GM23338 (cell line): ENCODE data around the gene PRKD1. TPM values are rescaled to one million over a fixed set of nuclear protein-coding genes. Genes with fewer than 3 reads are reported as not detected.

ENCODE experiments used
- ATAC-seq: fragments of 200-7000 bp; cut with Tn5 transposase; 3 replicates; pipeline ENCODE4 v1.9.1; 2020
- DNase-seq: peaks from one replicate; pipeline ENCODE4 v3.0.0-alpha.2; 2015; ENCODE audit warnings: low spot score
- H2AFZ ChIP-seq: fragments of 200-600 bp; sonication (generic); 2 replicates; pipeline ENCODE4 v1.8.0; 2016; ENCODE audit warnings: antibody characterized with exemption, mild to moderate bottlenecking, moderate library complexity
- H3F3A ChIP-seq: fragments of 200-600 bp; sonication (generic); replicated peaks from 2 replicates; pipeline ENCODE4 v1.8.0; 2017; ENCODE audit warnings: antibody characterized with exemption, mixed run types, low read depth
- H3K27ac ChIP-seq: fragments of 200-600 bp; sonication (generic); 2 replicates; pipeline ENCODE4 v1.6.1; 2016; ENCODE audit warnings: low read depth
- H3K27me3 ChIP-seq: fragments of 200-600 bp; sonication (generic); 2 replicates; pipeline ENCODE4 v1.8.0; 2016; ENCODE audit warnings: mild to moderate bottlenecking, mixed run types, moderate library complexity; ENCODE audit not compliant: insufficient read depth
- H3K36me3 ChIP-seq: fragments of 200-600 bp; sonication (generic); 2 replicates; pipeline ENCODE4 v1.8.0; 2016; ENCODE audit warnings: mild to moderate bottlenecking; ENCODE audit not compliant: insufficient read depth
- H3K4me1 ChIP-seq: fragments of 200-600 bp; sonication (generic); 2 replicates; pipeline ENCODE4 v1.8.0; 2016; ENCODE audit warnings: mild to moderate bottlenecking, moderate library complexity; ENCODE audit not compliant: insufficient read depth
- H3K4me2 ChIP-seq: fragments of 200-600 bp; sonication (generic); 2 replicates; pipeline ENCODE4 v1.7.1; 2017; ENCODE audit warnings: mixed run types
- H3K4me3 ChIP-seq: fragments of 200-600 bp; sonication (generic); 2 replicates; pipeline ENCODE4 v1.6.1; 2016; ENCODE audit warnings: mixed run types
- H3K79me2 ChIP-seq: fragments of 200-600 bp; sonication (generic); replicated peaks from 2 replicates; pipeline ENCODE4 v1.8.0; 2017; ENCODE audit warnings: mild to moderate bottlenecking; ENCODE audit not compliant: insufficient read depth
- H3K9me2 ChIP-seq: fragments of 200-600 bp; sonication (generic); 2 replicates; pipeline ENCODE4 v1.8.0; 2017; ENCODE audit not compliant: insufficient read depth
- H4K20me1 ChIP-seq: fragments of 200-600 bp; sonication (generic); replicated peaks from 2 replicates; pipeline ENCODE4 v1.8.0; 2017; ENCODE audit warnings: mild to moderate bottlenecking; ENCODE audit not compliant: insufficient read depth
- H3K27ac Mint-ChIP-seq: 2 replicates; pipeline ENCODE4 v1.8.0; 2020; ENCODE audit warnings: inconsistent platforms, mild to moderate bottlenecking, moderate library complexity, mixed read lengths
- H3K27me3 Mint-ChIP-seq: 3 replicates; pipeline ENCODE4 v1.8.0; 2022; ENCODE audit warnings: low read depth, mild to moderate bottlenecking, moderate library complexity, mixed read lengths, inconsistent platforms; ENCODE audit not compliant: insufficient read depth, poor library complexity
- H3K36me3 Mint-ChIP-seq: 3 replicates; pipeline ENCODE4 v1.8.0; 2021; ENCODE audit warnings: low read depth, mild to moderate bottlenecking, inconsistent platforms, moderate library complexity, mixed read lengths
- H3K4me1 Mint-ChIP-seq: 3 replicates; pipeline ENCODE4 v1.8.0; 2020; ENCODE audit warnings: mild to moderate bottlenecking, inconsistent platforms, mixed read lengths
- H3K4me3 Mint-ChIP-seq: 3 replicates; pipeline ENCODE4 v1.8.0; 2021; ENCODE audit warnings: moderate library complexity, mild to moderate bottlenecking, inconsistent platforms, mixed read lengths
- H3K9me3 Mint-ChIP-seq: 3 replicates; pipeline ENCODE4 v1.8.0; 2020; ENCODE audit warnings: moderate library complexity, mild to moderate bottlenecking, inconsistent platforms, mixed read lengths
- CREB1 ChIP-seq: fragments of 250-450 bp; sonication (Bioruptor Pico); IDR thresholded peaks from 2 replicates; pipeline ENCODE4 v1.5.0; 2020; ENCODE audit warnings: low read depth, mild to moderate bottlenecking, moderate library complexity
- EZH2 ChIP-seq: fragments of 200-600 bp; sonication (generic); IDR thresholded peaks from one replicate; pipeline ENCODE4 v1.8.0; 2017; ENCODE audit warnings: antibody characterized with exemption, mild to moderate bottlenecking, low read depth; ENCODE audit not compliant: unreplicated experiment
- polyA plus RNA-seq: library from polyadenylated mRNA; unstranded; fragments of >200 nt; fragmentation: Nextera tagmentation; extraction: Ambion mirVana; gene quantifications from 2 replicates; pipeline ENCODE4 v1.2.1, GENCODE V29; 2016
- total RNA-seq: library from RNA; depleted of rRNA; stranded (reverse); fragments of >200 nt; shearing (Covaris generic); gene quantifications from 2 replicates; pipeline ENCODE4 v1.2.3, GENCODE V29; 2014
- TF ChIP-seq, protein P1 (sequence below), 2 experiments: fragments of 200-600 bp in 1 of 2; sonication (generic) in 1 of 2; conservative IDR thresholded peaks; 2 replicates each; pipeline versions ENCODE4 v1.5.1 to v1.6.1; 2016 to 2017; ENCODE audit warnings: antibody characterized with exemption in 2 of 2, low read depth in 2 of 2, mild to moderate bottlenecking in 2 of 2, moderate library complexity in 1 of 2
- TF ChIP-seq, protein P2 (sequence below): fragments of 250-450 bp; sonication (Bioruptor Pico); IDR thresholded peaks from 2 replicates; pipeline ENCODE4 v1.5.0; 2020; ENCODE audit warnings: mild to moderate bottlenecking, moderate library complexity

The PRKD1 gene
- total and polyA plus RNA-seq, 2 experiments from 2014 or later = 3.1 to 9.7 TPM

DNA sequence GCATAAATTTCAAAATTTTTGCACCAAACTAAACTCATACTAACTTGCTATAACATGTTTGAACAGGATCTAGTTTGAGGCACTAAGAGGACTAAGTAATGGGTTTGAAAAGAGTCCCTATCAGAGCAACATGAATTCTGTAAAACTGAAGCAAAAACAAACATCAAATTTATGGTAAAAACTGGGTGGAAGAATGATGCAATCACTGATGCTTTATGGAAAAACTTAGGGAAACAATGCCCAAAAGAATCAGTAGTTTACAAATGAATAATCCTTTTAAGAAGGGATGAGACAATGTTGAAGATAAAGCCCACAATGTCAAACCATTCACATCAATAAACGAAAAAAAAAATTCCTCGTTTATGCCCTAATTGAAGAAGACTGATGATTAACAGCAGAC lies 88.9 kb downstream of the PRKD1 start (continued):
- TF ChIP-seq, protein P1, sequence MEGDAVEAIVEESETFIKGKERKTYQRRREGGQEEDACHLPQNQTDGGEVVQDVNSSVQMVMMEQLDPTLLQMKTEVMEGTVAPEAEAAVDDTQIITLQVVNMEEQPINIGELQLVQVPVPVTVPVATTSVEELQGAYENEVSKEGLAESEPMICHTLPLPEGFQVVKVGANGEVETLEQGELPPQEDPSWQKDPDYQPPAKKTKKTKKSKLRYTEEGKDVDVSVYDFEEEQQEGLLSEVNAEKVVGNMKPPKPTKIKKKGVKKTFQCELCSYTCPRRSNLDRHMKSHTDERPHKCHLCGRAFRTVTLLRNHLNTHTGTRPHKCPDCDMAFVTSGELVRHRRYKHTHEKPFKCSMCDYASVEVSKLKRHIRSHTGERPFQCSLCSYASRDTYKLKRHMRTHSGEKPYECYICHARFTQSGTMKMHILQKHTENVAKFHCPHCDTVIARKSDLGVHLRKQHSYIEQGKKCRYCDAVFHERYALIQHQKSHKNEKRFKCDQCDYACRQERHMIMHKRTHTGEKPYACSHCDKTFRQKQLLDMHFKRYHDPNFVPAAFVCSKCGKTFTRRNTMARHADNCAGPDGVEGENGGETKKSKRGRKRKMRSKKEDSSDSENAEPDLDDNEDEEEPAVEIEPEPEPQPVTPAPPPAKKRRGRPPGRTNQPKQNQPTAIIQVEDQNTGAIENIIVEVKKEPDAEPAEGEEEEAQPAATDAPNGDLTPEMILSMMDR (conservative IDR thresholded peaks at IDR 0.05; ENCODE audit: low read depth in 2 of 2) = no peak
- no peak for TF ChIP-seq CREB1 (CRISPR knock-in tag)

DNA sequence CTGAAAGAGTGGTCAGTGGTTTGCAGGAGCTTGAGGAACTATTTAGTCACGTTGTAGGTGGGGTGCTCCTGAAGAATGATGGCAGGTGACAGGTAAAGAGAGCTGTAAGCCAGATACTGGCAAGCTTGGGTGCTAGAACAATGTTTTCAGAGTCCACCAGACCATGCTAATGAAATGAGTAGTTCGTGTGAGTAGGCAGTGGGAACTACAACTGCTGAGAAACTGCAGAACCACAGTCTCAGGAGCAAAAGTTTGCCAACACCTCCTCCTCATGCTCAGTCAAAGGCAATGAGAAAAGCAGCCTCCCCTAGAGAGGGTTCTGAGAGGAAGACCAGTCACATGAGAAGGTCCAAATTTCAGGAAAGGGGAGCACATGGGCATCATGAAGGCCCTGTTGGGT lies 91.3 kb downstream of the PRKD1 start:
- peaks cover 34% of the 10 kb centered on the region for H3K36me3 Mint-ChIP-seq
- H4K20me1 ChIP-seq = no peaks in the 10 kb centered on the region
- H3K79me2 ChIP-seq = no peaks in the 10 kb centered on the region
- no peaks in the 10 kb centered on the region for H3K4me1 ChIP-seq
- no peak overlapping the region for H3K4me3 ChIP-seq
- TF ChIP-seq, protein P1 (conservative IDR thresholded peaks at IDR 0.05; ENCODE audit: low read depth in 2 of 2) = no peak
- no peak for TF ChIP-seq EZH2
- TF ChIP-seq, protein P2, sequence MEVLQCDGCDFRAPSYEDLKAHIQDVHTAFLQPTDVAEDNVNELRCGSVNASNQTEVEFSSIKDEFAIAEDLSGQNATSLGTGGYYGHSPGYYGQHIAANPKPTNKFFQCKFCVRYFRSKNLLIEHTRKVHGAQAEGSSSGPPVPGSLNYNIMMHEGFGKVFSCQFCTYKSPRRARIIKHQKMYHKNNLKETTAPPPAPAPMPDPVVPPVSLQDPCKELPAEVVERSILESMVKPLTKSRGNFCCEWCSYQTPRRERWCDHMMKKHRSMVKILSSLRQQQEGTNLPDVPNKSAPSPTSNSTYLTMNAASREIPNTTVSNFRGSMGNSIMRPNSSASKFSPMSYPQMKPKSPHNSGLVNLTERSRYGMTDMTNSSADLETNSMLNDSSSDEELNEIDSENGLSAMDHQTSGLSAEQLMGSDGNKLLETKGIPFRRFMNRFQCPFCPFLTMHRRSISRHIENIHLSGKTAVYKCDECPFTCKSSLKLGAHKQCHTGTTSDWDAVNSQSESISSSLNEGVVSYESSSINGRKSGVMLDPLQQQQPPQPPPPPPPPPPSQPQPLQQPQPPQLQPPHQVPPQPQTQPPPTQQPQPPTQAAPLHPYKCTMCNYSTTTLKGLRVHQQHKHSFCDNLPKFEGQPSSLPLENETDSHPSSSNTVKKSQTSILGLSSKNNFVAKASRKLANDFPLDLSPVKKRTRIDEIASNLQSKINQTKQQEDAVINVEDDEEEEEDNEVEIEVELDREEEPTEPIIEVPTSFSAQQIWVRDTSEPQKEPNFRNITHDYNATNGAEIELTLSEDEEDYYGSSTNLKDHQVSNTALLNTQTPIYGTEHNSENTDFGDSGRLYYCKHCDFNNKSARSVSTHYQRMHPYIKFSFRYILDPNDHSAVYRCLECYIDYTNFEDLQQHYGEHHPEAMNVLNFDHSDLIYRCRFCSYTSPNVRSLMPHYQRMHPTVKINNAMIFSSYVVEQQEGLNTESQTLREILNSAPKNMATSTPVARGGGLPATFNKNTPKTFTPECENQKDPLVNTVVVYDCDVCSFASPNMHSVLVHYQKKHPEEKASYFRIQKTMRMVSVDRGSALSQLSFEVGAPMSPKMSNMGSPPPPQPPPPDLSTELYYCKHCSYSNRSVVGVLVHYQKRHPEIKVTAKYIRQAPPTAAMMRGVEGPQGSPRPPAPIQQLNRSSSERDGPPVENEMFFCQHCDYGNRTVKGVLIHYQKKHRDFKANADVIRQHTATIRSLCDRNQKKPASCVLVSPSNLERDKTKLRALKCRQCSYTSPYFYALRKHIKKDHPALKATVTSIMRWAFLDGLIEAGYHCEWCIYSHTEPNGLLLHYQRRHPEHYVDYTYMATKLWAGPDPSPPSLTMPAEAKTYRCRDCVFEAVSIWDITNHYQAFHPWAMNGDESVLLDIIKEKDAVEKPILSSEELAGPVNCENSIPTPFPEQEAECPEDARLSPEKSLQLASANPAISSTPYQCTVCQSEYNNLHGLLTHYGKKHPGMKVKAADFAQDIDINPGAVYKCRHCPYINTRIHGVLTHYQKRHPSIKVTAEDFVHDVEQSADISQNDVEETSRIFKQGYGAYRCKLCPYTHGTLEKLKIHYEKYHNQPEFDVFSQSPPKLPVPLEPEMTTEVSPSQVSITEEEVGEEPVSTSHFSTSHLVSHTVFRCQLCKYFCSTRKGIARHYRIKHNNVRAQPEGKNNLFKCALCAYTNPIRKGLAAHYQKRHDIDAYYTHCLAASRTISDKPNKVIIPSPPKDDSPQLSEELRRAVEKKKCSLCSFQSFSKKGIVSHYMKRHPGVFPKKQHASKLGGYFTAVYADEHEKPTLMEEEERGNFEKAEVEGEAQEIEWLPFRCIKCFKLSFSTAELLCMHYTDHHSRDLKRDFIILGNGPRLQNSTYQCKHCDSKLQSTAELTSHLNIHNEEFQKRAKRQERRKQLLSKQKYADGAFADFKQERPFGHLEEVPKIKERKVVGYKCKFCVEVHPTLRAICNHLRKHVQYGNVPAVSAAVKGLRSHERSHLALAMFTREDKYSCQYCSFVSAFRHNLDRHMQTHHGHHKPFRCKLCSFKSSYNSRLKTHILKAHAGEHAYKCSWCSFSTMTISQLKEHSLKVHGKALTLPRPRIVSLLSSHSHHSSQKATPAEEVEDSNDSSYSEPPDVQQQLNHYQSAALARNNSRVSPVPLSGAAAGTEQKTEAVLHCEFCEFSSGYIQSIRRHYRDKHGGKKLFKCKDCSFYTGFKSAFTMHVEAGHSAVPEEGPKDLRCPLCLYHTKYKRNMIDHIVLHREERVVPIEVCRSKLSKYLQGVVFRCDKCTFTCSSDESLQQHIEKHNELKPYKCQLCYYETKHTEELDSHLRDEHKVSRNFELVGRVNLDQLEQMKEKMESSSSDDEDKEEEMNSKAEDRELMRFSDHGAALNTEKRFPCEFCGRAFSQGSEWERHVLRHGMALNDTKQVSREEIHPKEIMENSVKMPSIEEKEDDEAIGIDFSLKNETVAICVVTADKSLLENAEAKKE = no peak
- no peaks in the 10 kb centered on the region for H3F3A ChIP-seq
- no peak for DNase-seq
- no peak overlapping the region for H3K4me2 ChIP-seq
- peaks cover 4% of the 10 kb centered on the region; the same call in 1 of the 2 replicates for H3K9me2 ChIP-seq
- peaks cover 15% of the 10 kb centered on the region for H3K36me3 ChIP-seq
- no peak overlapping the region for H3K27ac ChIP-seq
- no peak overlapping the region for H3K4me3 Mint-ChIP-seq
- H3K27me3 ChIP-seq = no peaks in the 10 kb centered on the region
- peaks cover 7% of the 10 kb centered on the region for H3K27me3 Mint-ChIP-seq
- H3K27ac Mint-ChIP-seq = no peak overlapping the region
- no peak for ATAC-seq
- H3K9me3 Mint-ChIP-seq = peaks cover 32% of the 10 kb centered on the region
- no peak overlapping the region for H2AFZ ChIP-seq
- H3K4me1 Mint-ChIP-seq = no peaks in the 10 kb centered on the region
